Measurements from ENCODE around the gene ADAP2.
"Not testable (repeated sequence)": the region's sequence is repeated elsewhere in the genome, so short reads cannot be mapped to it uniquely, and the experiment has no call there.

Gene ADAP2

DNA sequence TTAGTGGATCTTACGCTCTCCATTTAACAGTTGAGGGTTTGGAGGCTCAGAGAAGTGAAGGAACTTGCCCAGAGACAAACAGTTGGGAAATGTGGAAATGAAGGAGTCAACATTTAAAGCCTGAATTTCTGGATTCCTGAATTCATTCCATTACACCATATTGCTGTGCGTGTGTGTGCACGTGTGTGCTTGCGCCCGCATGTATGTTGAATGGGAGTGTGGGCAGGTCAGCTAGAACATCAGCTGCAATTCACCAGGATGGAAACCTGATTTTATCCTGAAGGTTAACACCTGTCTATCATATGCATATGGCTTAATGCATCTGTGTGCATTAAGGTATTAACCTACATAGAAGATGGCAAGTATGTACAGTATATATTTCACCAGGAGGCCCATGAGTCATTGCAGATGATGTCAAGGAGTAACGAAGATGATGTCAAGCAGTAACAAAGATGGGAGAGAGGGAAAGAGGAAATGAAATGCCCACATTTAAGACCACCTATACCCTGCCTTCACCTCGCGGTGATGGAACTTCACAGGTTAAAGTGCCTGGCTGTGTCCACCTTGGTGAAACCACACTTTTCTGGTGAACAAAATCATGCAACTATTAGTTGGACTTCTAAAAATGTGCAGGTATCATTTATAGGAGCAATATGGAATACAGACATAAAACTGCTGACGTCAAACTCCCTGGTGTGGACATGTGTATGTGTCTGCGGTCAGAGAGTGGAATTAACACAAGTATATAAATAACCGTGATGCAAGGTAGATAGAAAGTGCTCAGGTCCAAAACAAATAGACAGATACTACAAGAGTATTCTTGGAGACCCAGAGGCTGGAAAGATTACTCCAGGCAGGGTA is 832 bp upstream of the ADAP2 start:
- TF ChIP-seq JUND (IDR thresholded peaks at IDR 0.05; ENCODE audit: low read depth): no peak
- in situ Hi-C loops (cut with HindIII; ENCODE audit: low pct_unique_long_range_greater_than_20kb, low sequenced_read_pairs): no loop called here
- DNase-seq (ENCODE audit: low read depth in 1 of 2, low spot score in 1 of 2): peak in 1 of 2 experiments; percentile 59

DNA sequence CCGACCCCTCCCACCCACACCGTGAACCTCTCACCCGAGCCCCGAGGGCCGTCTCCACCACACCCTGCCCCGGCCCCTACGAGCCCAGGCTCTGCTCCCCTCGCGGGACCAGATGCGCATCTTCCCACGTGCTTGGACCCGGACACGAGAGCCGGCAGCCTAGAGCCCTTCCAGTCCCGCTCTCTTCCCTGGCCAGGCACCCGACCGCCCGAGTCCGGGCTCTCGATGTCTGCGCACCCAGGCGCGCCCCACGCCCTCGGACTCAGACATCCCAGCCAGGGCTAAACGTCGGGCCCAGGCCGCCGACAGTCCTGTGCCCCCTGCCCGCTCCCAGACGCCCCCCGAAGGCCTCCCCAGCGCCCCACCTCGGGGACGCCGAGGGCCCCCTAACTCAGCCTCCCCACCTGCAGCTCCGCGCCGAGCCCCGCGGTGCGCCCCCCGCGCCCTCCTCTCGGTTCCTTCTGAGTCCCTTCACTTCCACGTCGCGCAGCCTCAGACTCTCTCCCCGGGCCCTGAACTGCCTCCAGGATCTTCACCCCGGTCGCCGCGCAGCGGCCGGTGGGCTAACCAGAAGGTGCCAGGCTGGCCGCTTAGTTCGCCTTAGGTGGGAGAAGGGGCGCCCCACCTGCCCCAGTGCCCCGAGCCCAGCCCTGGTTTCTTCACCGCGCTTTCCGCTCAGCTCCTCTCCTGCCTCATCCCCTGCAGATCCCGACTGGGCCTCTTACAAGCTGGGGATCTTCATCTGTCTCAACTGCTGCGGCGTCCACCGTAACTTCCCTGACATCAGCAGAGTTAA is 688 bp downstream of the ADAP2 start:
- peak in 1 of 2 experiments; percentile 28 for DNase-seq (ENCODE audit: low read depth in 1 of 2, low spot score in 1 of 2)
- in situ Hi-C loops (cut with HindIII; ENCODE audit: low pct_unique_long_range_greater_than_20kb, low sequenced_read_pairs): no loop called here
- TF ChIP-seq JUND (IDR thresholded peaks at IDR 0.05; ENCODE audit: low read depth): no peak

DNA sequence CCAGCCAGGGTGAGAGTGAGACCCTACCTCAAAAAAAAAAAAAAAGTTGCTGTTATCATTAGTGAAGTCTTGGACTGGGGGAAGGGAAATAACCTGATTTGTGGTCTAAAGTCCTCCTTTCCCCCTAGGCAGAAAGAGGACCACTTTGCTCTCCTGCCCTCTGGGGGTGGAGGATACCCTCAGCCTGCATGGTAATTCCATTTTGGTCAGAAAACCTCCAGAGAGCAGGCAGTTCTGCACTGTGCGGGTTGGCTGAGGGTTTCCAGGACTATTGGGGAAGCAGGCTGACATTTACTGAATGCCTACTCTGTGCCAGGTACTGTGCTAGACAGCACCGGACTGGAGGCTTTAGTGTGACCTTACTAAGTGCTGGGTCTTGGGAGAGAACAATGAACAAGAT is 2.6 kb downstream of the ADAP2 start:
- in situ Hi-C loops (cut with HindIII; ENCODE audit: low pct_unique_long_range_greater_than_20kb, low sequenced_read_pairs): no loop called here
- no peak for TF ChIP-seq JUND (IDR thresholded peaks at IDR 0.05; ENCODE audit: low read depth)
- no peak for DNase-seq (ENCODE audit: low read depth in 1 of 2, low spot score in 1 of 2)

GRCh38 chr17:30926516-30926915 is 4.8 kb downstream of the ADAP2 start:
- no peak for DNase-seq (ENCODE audit: low read depth in 1 of 2, low spot score in 1 of 2)
- TF ChIP-seq JUND (IDR thresholded peaks at IDR 0.05; ENCODE audit: low read depth): no peak
- in situ Hi-C loops (cut with HindIII; ENCODE audit: low pct_unique_long_range_greater_than_20kb, low sequenced_read_pairs): no loop called here

DNA sequence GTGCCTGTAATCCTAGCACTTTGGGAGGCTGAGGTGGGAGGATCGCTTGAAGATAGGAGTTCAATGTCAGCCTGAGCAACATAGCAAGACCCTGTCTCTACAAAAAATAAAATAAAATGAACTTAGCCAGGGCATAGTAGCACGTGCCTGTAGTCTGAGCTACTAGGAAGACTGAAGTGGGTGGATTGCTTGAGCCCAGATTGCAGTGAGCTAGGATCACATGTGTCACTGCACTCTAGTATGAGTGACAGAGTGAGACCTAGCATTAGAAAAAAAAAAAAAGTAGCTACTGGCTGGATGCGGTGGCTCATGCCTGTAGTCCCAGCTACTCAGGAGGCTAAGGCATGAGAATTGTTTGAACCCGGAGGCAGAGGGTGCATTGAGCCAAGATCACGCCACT is 6.0 kb downstream of the ADAP2 start:
- in situ Hi-C loops (cut with HindIII; ENCODE audit: low pct_unique_long_range_greater_than_20kb, low sequenced_read_pairs): no loop called here
- no peak for TF ChIP-seq JUND (IDR thresholded peaks at IDR 0.05; ENCODE audit: low read depth)
- no peak for DNase-seq (ENCODE audit: low read depth in 1 of 2, low spot score in 1 of 2)

- in situ Hi-C loops (cut with HindIII; ENCODE audit: low pct_unique_long_range_greater_than_20kb, low sequenced_read_pairs): no loop called here
- no peak for TF ChIP-seq JUND (IDR thresholded peaks at IDR 0.05; ENCODE audit: low read depth)
- DNase-seq (ENCODE audit: low read depth in 1 of 2, low spot score in 1 of 2): no peak
Observed at GRCh38 chr17:30928584-30928983, 6.8 kb downstream of the ADAP2 start.

DNA sequence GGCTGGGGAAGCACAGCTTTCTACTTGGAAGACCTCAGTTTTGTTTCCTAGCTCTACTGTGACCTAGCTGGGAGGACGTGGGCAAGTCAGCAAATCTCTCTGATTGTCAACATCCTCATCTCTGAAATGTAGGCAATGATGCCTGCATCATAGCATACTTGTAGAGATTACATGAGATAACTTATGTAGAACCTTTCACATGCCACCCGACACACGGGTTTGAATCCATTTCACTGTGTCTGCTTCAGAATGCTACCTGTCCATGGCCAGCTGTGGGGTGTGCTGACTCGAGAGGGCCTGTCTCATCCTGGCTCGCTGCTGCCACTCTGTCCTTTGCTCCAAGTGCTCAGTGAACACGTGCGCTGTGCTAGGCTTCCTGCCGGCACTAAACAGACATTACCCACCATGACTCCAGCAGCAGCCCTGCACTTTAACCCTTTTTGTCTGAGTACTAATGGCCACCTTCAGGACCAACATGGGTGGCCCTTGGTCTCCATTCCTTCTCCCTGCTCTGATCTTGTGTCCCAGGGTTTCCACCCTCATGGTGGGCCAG is 7.4 kb downstream of the ADAP2 start:
- TF ChIP-seq JUND (IDR thresholded peaks at IDR 0.05; ENCODE audit: low read depth): no peak
- in situ Hi-C loops (cut with HindIII; ENCODE audit: low pct_unique_long_range_greater_than_20kb, low sequenced_read_pairs): no loop called here
- no peak for DNase-seq (ENCODE audit: low read depth in 1 of 2, low spot score in 1 of 2)

DNA sequence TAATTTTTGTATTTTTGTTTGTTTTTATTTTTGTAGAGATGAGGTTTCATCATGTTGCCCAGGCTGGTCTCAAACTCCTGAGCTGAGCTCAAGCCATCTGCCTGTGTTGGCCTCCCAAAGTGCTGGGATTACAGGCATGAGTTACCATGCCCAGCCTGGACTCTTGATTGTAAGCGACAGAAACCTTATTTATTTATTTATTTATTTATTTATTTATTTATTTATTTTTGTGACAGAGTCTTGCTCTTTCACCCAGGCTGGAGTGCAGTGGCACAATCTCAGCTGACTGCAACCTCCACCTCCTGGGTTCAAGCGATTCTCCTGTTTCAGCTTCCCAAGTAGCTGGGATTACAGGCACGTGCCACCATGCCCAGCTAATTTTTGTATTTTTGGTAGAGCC is 8.1 kb downstream of the ADAP2 start:
- in situ Hi-C loops (cut with HindIII; ENCODE audit: low pct_unique_long_range_greater_than_20kb, low sequenced_read_pairs); DNase-seq (ENCODE audit: low read depth in 1 of 2, low spot score in 1 of 2): not testable (repeated sequence)

- no peak for TF ChIP-seq JUND (IDR thresholded peaks at IDR 0.05; ENCODE audit: low read depth)
- peak in 1 of 2 experiments; percentile 85 for DNase-seq (ENCODE audit: low read depth in 1 of 2, low spot score in 1 of 2)
- in situ Hi-C loops (cut with HindIII; ENCODE audit: low pct_unique_long_range_greater_than_20kb, low sequenced_read_pairs): no loop called here
Observed at GRCh38 chr17:30930495-30930894, 8.8 kb downstream of the ADAP2 start.

- DNase-seq (ENCODE audit: low read depth in 1 of 2, low spot score in 1 of 2); in situ Hi-C loops (cut with HindIII; ENCODE audit: low pct_unique_long_range_greater_than_20kb, low sequenced_read_pairs): not testable (repeated sequence)
Observed at GRCh38 chr17:30931582-30931981, 9.8 kb downstream of the ADAP2 start.

- in situ Hi-C loops (cut with HindIII; ENCODE audit: low pct_unique_long_range_greater_than_20kb, low sequenced_read_pairs): no loop called here
- no peak for TF ChIP-seq JUND (IDR thresholded peaks at IDR 0.05; ENCODE audit: low read depth)
- DNase-seq (ENCODE audit: low read depth in 1 of 2, low spot score in 1 of 2): no peak
Observed at GRCh38 chr17:30933966-30934365, 12.2 kb downstream of the ADAP2 start.

GRCh38 chr17:30939051-30939689 is 17.4 kb downstream of the ADAP2 start:
- TF ChIP-seq JUND (IDR thresholded peaks at IDR 0.05; ENCODE audit: low read depth): no peak
- no peak for DNase-seq (ENCODE audit: low read depth in 1 of 2, low spot score in 1 of 2)
- in situ Hi-C loops (cut with HindIII; ENCODE audit: low pct_unique_long_range_greater_than_20kb, low sequenced_read_pairs): no loop called here

Data from T47D (cell line).